CD4-positive, alpha-beta T cell treated with Interleukin-15 for 4 hours (primary cell): ENCODE results near the gene PRXL2C.

ENCODE experiments used
- DNase-seq: peaks from one replicate; pipeline ENCODE4 v3.0.0-alpha.2; 2020; ENCODE audit warnings: low spot score

The PRXL2C gene

GRCh38 chr9:96612105-96612965 is 42.8 kb downstream of the PRXL2C start:
- no peak for DNase-seq

DNA sequence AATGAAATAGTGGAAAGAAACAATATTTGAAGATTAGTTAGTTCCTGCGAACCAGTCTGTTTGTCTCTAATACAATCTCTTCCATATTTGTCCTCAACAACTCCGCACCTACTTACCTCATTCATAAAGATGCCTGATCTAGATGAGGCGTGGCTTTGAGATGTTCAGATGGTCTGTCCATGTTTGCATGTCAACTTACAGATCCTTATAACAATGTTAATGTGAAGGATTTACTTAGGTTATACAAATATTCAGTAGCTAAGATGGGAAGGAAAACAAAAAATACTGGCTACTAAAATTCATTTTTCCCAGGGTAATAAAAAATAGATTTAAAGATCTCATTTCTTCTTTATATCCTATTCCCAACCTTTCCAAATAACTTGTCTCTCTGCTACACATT is 43.8 kb downstream of the PRXL2C start:
- no peak for DNase-seq

DNA sequence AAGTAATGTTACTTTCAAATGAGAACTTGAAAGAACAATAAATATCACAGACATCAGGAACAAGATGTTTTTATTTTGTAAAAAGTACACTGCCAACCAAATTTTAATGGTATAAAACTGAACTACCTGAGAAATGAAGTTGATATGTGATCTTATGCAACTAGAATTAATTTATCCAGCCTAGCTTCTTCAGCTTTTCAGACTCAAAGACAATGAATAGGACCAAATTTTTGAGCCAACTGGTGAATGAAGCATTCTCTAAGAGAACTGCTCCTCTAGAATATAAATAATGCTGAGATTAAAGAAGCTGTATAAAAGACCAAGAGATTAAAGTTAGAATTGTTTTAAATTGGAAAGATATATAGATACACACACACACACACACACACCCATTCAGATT is 45.4 kb downstream of the PRXL2C start:
- DNase-seq: no peak

GRCh38 chr9:96607971-96608370 is 47.1 kb downstream of the PRXL2C start:
- DNase-seq: no peak

DNA sequence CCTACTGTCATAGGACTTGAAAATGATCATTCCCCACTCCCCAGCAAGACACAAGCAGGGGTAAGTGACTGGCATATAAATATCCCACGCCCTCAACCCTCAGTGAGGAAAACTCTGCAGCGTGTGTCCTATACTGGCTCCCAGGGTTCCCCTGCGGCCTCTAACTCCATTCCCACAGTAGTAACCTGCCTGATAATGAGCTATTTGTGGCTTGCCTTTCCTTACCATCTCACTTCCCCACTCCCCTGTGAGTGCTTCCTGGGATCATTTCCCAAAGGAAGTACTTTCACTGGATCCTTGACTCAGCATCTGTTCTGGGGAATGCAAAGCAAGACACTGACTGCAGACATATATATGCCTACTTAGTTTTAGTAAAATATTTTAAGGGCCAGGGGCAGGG is 49.8 kb downstream of the PRXL2C start:
- DNase-seq: no peak

DNA sequence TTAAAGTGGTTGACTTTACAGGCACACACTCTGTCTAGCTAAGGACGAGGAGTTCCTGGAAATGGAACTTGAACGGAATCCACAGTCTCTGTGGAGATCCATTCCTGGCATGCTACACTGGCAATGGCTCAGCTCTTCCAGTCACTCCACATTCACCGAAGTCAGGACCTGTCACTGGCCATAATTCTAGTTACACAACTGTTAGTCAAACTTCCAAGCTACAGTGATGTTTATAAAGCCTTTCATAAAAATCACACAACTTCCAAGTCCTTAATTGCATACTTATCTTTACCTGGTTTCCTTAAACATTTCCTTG is 51.2 kb downstream of the PRXL2C start:
- no peak for DNase-seq

- DNase-seq: no peak
These were observed 51.7 kb downstream of the PRXL2C start for GRCh38 chr9:96603305-96604003.

DNA sequence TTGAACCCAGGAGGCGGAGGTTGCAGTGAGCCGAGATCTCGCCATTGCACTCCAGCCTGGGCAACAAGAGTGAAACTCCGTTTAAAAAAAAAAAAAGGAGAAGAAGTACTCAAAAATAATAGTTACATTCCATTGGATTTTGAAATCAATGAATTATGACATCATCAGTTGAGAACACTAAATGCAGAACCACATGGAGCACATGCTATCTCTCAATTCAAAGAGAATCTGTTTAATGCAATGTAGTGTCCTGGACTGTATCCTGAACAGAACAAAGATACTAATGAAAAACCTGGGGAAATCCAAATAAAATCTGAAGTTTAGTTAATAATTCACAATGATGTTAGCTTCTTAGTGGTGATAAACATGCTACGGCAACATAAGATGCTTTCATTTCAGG is 55.8 kb downstream of the PRXL2C start:
- no peak for DNase-seq

GRCh38 chr9:96596601-96597111 is 58.5 kb downstream of the PRXL2C start:
- no peak for DNase-seq
